ENCODE measurements around the gene ADAM15.

DNA sequence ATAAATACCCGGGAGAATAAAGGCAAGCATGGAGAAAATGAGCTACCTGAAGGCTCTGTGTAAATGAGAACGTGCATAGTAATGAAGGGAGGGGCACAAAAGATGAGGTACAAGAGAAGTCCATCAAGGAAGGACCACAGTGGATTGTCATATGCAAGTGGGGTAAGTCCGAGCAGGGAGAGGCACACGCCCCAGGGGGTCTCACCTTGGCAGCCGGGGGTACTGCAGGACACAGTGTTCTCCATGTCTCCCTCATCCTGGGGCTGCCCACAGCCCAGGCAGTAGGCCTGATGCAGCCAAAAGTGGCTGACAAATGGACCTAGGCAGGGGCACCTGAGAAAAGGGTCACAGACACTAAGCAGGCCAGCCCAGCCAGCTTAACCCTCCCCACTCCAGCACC lies 27.5 kb upstream of the ADAM15 start:
- no peak for TF ChIP-seq SP1 (IDR thresholded peaks at IDR 0.05)
- no peak for TF ChIP-seq TARDBP (IDR thresholded peaks at IDR 0.05)
- TF ChIP-seq FOXK2 (IDR thresholded peaks at IDR 0.05) = no peak

Data from HEK293T (cell line).